NCI-H2171 (cell line): ENCODE results near the gene TAS2R41.

Source experiments
- DNase-seq: peaks from one replicate; lab custom pipeline; 2025; lab: John Stamatoyannopoulos, UW

Gene TAS2R41

DNA sequence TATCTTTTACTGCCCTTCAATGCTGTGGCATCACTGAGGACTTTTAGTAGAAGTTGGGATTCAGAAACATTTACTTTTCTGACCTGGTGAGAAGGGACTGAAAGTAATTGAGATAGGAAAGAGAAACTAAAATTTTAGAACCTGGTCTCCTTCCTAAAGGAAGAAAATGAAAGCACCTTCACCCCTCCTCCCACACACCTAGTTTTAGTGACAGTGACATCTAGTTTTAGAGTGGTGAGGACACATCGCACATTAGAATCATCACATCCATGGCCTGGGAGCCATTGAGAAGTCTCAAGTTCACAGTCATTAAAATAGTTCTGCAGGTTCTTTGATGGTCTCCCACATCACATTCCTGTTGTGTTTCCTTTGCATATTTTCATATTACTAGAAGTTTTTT, 16.1 kb downstream of the TAS2R41 start:
- DNase-seq, result no peak

- no peak for DNase-seq
These were observed 16.9 kb downstream of the TAS2R41 start for GRCh38 chr7:143494622-143495021.

DNA sequence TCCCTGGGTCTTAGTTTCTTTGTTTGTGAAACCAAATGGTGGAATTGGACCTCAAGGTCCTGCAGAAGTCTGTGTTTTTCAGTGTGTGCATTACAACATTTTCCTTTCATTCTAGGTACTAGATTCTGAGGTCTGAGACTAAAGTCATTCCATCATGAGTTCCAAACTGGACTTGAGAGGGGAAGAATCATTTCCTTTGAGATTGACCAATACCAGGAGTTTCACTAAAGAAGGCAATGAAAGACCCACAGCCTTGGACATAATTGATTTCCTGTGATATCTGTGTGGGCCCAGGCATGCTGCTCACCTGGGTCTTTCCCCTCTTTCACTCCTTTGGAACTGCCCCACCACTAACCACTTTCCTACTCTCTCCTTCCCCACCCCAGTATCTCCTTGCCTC, 18.2 kb downstream of the TAS2R41 start:
- DNase-seq, result no peak

- DNase-seq, result no peak
These were observed 18.6 kb downstream of the TAS2R41 start for GRCh38 chr7:143496263-143496662.

DNA sequence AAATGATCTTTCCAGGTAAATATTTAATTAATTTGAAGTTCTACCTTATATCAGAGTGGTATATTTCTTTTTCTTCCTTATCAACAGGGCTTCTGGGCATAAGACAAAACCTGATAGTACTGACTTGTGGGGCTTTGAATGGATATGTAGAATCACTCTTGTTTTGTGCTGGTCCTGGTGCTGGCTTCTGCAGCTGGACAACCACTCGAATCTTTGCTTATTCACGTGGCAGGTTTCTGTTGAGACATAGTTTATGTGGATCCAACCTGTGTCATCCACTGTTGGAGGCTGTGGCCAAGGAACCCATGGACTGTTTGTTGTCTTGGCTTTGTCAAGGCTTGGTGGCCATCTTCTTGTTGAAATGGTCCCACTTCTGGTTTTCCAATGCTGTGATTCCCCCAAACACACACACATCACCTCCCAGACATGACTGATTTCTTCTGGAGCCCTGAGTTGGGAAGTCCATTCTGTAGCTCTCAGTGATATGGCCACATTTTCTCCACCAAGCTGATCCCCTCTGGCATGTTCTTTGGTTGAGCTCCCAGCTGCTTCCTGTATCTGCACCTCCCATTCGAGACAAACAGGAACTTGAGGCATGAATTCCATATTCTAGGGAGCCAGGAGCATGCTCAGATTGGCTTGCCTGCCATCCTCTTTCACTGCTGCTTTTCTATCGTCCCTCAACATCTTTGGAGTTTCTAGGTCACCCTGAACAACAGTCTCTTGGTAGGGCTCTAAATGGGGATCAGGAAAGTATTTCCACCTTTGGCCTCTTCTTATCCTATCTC, 19.5 kb downstream of the TAS2R41 start:
- DNase-seq, result no peak

DNA sequence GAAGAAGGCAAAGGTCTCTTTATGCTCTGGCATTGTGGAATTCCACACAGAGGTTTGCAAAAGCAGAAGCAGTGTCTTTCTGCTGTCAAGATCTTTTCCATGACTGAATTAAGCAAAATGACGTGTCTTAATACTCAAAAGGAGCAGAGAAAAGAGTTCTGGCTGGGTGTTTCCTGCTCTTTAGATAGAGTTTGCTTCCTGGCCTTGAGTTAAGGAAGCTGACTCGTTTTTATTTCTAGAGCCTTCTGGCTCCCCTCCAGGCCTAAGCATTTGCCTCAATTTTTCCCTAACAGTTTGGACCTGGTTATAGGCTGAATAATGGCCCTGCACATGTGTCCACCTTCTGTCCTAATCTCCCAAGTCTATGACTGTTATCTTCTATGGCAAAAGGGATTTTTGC, 21.6 kb downstream of the TAS2R41 start:
- DNase-seq, result no peak

GRCh38 chr7:143499743-143500348, 22.2 kb downstream of the TAS2R41 start:
- no peak for DNase-seq

- DNase-seq, result no peak
These were observed 25.6 kb downstream of the TAS2R41 start for GRCh38 chr7:143503261-143503660.

- DNase-seq, result no peak
These were observed 26.7 kb downstream of the TAS2R41 start for GRCh38 chr7:143504215-143504936.

GRCh38 chr7:143504937-143505297, 27.2 kb downstream of the TAS2R41 start:
- DNase-seq, result no peak

DNA sequence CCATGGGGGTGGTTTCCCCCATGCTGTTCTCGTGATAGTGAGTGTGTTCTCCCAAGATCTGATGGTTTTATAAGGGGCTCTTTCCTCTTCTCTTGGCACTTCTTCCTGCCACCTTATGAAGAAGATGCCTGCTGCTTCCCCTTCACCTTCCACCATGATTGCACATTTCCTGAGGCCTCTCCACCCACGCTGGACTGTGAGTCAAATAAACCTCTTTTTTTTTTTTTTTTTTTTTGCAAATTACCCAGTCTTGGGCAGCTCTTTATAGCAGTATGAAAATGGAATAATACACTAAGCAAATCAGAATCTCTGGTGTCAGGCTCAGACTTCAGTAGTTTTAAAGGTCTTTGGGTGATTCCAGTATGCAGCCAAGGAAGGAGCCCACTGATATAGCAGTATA, 28.2 kb downstream of the TAS2R41 start:
- no peak for DNase-seq

- no peak for DNase-seq
These were observed 29.4 kb downstream of the TAS2R41 start for GRCh38 chr7:143507094-143507518.

DNA sequence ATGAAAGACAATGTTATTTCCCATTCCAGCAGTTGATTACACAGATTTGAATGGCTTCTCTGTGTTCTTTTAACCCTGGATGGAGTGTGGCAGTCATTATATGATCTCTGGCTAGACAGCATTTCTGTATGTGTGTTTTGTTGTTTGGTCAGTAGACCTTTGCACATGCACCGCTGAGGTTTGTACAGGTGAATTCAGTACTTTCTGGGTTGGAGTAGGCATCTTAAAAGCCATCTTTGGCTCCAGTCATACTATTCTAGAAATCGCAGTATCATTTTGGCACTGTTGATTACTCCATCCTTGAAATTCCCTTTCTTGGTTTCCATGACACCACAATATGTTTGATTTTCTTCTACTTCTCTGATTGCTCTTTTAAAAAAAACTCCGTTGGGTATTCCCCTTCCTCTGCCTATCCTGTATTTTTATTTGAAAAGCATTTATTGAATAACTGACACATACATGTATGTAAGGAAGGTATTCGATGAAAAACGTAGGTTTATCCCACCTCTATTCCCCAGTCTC, 29.9 kb downstream of the TAS2R41 start:
- DNase-seq, result no peak

DNA sequence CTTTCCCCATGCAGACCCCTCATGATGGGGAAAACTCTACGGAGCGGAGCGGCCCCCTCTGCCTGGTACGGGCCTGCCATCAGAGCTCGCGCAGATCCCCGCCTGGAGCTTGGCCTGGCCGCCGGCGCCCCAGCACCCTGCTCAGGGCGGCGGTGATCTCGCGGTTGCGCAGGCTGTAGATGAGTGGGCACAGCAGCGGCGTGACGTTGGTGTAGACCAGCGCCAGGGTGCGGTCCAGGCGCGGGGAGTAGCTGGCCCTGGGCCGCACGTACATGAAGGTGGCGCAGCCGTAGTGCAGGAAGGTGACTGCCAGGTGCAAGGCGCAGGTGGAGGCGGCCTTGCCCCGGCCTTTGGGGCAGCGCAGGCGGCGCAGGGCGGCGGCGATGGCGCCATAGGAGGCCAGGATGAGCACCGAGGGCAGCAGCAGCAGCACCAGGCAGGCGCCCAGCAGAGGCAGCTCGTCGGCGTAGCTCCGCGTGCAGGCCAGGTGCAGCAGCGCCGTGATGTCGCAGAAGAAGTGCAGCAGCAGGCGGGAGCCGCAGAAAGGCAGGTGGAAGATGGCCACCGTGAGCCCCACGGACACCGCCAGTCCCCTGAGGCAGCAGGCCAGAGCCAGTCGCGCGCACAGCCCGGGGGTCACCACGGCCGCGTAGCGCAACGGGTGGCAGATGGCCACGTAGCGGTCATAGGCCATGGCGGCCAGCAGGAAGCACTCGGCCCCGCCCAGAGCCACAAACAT, 33.4 kb downstream of the TAS2R41 start:
- no peak for DNase-seq

DNA sequence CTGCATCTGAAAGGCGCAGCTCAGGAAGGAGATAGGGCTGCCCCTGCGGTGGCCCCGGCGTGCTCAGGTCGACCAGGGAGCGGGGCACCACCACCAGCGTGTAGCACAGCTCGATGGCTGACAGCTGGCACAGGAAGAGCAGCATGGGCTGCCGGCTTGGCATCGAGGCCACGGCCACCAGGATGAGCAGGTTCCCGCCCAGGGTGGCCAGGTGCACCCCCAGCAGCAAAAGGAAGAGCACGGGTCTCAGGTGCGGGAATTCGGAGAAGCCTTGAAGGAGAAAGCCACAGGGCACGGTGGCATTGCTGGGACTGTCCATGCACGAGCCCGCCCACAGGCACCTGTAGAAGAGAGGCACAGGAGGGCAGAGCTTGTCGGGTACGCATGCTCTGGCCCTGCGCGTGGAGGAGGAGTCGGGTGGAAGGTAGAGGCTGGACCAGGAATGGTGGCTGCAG, 33.9 kb downstream of the TAS2R41 start:
- no peak for DNase-seq

DNA sequence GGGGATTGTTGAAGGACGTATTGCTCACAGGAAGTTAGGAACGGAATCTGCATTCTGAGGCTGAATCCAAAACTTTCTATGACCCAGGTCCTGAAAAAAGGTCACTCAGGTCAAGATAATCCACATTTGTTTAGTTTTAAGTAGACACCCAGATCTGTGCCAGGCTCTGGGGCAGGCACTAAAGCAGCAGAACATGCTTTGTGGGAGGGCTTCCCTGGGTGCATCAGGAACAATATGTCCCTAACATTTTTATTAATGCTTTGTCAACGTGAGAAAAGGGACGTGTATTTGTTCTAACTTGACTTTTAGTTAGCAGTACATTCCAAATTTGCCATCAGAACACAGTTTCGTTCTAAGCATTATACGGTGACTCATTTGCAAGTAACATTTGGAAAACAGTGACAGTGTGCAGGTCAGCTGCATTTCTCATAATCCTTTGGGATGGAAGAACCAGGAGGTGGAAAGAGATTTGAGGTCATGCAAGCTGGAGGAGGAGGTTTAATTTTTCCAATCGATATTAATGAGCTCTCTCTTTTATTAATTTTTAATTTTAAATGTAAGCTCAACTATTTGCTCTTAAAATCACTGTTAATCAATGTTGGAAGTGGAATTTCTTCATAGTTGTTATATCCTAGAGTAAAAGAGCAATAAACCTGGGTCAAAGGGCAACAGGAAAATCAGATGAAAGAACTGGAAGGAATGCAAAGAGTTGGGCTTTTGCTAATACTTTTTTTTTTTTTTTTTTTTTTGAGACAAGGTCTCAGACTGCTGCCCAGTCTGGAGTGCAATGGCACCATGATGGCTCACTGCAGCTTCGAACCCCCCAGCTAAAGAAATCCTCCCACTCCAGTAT, 35.0 kb downstream of the TAS2R41 start:
- DNase-seq, result no peak

- no peak for DNase-seq
These were observed 36.8 kb downstream of the TAS2R41 start for GRCh38 chr7:143514487-143514886.

- DNase-seq, result no peak
These were observed 37.5 kb downstream of the TAS2R41 start for GRCh38 chr7:143514995-143515735.

- no peak for DNase-seq
These were observed 39.3 kb downstream of the TAS2R41 start for GRCh38 chr7:143516981-143517380.

DNA sequence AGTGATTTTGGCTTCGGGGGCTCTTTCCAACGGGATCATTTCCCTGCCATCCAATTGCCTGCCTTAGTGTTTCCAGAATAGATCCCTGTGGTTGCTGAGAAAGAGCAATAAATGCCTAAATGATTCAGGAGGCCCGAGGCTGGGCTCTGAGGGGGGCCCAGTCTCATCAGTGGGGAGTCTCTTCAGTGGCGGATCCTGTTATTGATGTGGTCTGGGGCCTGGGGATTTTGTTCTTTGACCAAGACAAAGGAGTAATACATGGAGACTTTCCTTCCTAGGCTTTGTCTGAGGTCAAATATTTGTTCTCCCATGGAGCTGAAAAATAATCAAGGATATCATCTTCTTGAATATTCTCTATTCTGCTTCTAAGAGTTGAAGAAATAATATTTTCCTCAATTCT, 40.8 kb downstream of the TAS2R41 start:
- DNase-seq, result no peak
